Measurements from ENCODE around the gene FAM13C.

DNA sequence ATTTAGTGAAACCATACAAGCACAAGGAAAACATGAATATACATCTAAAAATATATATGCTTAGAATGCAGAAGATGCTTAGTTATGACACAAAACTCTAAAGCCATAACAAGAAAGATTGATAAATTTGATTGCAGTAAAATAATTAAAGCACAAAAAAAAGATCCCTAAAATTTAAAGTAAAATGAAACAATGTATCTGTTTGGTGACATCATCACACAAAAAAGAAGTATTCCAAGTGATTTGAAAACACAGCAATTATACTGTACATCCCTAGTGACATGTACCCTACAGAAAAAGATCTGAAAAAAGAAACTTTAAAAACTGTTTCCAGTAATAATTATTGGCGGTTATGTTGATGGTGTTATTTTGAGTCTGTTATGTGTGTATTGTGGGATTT lies 148.2 kb downstream of the FAM13C start:
- TF ChIP-seq POLR2AphosphoS5 (IDR thresholded peaks at IDR 0.05; ENCODE audit: borderline replicate concordance, low read depth, low read length) (no peak), EZH2 (IDR thresholded peaks at IDR 0.05) (no peak)
